Mesothelial cell of epicardium (in vitro differentiated cells): ENCODE measurements around the gene DNAAF5. TPM values are rescaled to one million over a fixed set of nuclear protein-coding genes. Genes with fewer than 3 reads are reported as not detected.

ENCODE experiments used
- DNase-seq, 2 experiments: peaks; one replicate each; pipeline ENCODE4 v3.0.0; 2021; ENCODE audit warnings: low spot score in 2 of 2; ENCODE audit not compliant: unreplicated experiment in 2 of 2
- H3K27ac Mint-ChIP-seq: 2 replicates; pipeline ENCODE4 v1.8.0; 2021; ENCODE audit warnings: mixed read lengths
- H3K27me3 Mint-ChIP-seq: 2 replicates; pipeline ENCODE4 v1.8.0; 2021; ENCODE audit warnings: low read depth, mixed read lengths
- H3K36me3 Mint-ChIP-seq: 2 replicates; pipeline ENCODE4 v1.8.0; 2021; ENCODE audit warnings: mixed read lengths
- H3K4me1 Mint-ChIP-seq: 2 replicates; pipeline ENCODE4 v1.8.0; 2021; ENCODE audit warnings: mixed read lengths
- H3K4me3 Mint-ChIP-seq: 2 replicates; pipeline ENCODE4 v1.8.0; 2021; ENCODE audit warnings: mild to moderate bottlenecking, moderate library complexity, mixed read lengths
- H3K9me3 Mint-ChIP-seq: 2 replicates; pipeline ENCODE4 v1.8.0; 2021; ENCODE audit warnings: mixed read lengths
- total RNA-seq: library from RNA; stranded (reverse); gene quantifications from 3 replicates; pipeline ENCODE4 v1.2.1, GENCODE V29; 2021
- TF ChIP-seq, protein P1 (sequence below): fragments of 200-600 bp; sonication (generic); IDR thresholded peaks from one replicate; pipeline ENCODE4 v1.5.0; 2021; ENCODE audit warnings: antibody characterized with exemption; ENCODE audit not compliant: unreplicated experiment

The DNAAF5 gene
- total RNA-seq, 1 donor from 2014 or later: 39.0 TPM

DNA sequence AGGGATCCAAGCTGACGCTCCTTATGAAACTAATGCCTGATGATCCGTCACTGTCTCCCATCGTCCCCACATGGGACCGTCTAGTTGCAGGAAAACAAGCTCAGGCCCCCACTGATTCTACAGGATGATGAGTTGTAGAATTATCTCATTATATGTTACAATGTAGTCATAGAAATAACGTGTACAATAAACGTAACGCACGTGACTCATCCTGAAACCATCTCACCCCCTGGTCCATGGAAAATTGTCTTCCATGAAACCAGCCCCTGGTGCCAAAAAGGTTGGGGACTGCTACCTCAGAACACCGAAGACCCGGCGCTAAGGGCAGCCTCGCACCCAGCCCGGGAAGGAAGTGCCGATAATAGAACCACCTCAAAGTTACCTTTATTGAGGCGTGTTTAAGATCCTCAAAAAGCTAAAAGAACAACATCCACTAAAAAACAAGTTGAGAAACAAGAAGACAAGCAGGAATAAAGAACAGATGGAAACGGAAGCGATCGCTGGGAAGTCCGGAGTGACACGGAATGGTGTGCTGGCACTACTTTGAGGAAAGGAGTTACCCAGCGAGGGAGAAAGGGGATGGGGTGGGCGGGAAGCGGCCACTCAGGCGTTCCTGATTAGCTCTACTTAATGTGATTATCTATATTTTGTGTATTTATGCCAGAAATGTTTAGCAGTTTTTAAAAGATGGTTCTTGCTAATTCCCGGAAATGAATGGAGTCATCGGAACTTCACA lies 50.7 kb downstream of the DNAAF5 start:
- no peak overlapping the region for H3K4me3 Mint-ChIP-seq
- H3K4me1 Mint-ChIP-seq: no peaks in the 10 kb centered on the region
- no peaks in the 10 kb centered on the region for H3K27me3 Mint-ChIP-seq
- no peaks in the 10 kb centered on the region for H3K9me3 Mint-ChIP-seq
- peaks cover 19% of the 10 kb centered on the region for H3K36me3 Mint-ChIP-seq
- no peak overlapping the region for H3K27ac Mint-ChIP-seq
- DNase-seq: no peak
- TF ChIP-seq, protein P1, sequence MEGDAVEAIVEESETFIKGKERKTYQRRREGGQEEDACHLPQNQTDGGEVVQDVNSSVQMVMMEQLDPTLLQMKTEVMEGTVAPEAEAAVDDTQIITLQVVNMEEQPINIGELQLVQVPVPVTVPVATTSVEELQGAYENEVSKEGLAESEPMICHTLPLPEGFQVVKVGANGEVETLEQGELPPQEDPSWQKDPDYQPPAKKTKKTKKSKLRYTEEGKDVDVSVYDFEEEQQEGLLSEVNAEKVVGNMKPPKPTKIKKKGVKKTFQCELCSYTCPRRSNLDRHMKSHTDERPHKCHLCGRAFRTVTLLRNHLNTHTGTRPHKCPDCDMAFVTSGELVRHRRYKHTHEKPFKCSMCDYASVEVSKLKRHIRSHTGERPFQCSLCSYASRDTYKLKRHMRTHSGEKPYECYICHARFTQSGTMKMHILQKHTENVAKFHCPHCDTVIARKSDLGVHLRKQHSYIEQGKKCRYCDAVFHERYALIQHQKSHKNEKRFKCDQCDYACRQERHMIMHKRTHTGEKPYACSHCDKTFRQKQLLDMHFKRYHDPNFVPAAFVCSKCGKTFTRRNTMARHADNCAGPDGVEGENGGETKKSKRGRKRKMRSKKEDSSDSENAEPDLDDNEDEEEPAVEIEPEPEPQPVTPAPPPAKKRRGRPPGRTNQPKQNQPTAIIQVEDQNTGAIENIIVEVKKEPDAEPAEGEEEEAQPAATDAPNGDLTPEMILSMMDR: no peak

DNA sequence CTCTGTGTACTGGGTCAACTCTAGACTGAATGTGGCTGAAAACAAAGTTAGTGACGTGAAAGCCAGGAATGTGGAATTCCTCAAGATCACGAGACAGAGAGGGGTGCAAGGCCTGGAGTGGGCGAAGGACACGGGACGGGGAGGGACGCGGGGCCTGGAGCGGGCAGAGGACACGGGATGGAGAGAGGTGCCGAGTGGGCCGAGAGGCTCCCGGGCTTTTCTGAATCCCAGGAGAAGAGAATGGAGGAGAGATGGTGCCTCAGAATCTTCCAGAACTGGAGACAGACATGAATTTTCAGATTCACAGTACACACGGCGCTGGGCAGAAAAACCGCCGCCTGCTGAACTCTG lies 51.2 kb downstream of the DNAAF5 start:
- TF ChIP-seq, protein P1: no peak
- Mint-ChIP-seq H3K4me1 (no peaks in the 10 kb centered on the region), H3K4me3 (no peak overlapping the region), H3K9me3 (no peaks in the 10 kb centered on the region), H3K36me3 (peaks cover 20% of the 10 kb centered on the region), H3K27ac (no peak overlapping the region), H3K27me3 (no peaks in the 10 kb centered on the region)
- DNase-seq: no peak

DNA sequence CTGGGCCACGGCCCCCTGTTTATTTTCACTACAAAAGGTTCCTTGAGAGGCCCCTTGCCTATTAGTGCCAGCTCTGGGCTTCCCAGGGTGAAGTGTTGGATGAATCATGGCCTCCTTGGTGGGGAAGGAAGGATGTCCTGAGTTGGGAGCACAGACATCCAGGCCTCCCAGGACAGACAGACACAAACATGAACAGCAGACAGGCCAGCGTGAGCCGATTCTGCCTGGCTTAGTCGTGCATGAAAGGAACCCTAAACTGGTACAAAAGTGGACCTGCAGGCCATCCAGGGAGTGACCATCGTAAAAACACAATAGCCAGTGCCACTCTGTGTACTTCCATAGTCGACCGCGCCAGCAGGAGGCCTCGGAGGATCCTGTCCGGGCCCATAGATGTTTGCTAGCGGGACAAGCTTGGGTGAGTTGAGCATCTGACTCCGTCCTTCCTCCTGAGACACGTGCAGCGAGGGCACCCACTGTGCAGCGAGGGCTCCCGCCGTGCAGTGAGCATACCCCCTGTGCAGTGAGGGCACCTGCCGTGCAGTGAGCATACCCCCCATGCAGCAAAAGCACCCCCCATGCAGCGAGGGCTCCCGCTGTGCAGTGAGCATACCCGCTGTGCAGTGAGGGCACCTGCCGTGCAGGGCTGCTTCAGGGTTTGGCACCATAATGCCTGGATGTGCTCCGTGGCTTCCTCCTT lies 51.9 kb downstream of the DNAAF5 start:
- Mint-ChIP-seq H3K9me3 (no peaks in the 10 kb centered on the region), H3K27me3 (no peaks in the 10 kb centered on the region), H3K4me1 (no peaks in the 10 kb centered on the region), H3K27ac (no peak overlapping the region), H3K4me3 (no peak overlapping the region), H3K36me3 (peaks cover 25% of the 10 kb centered on the region)
- TF ChIP-seq, protein P1: no peak
- no peak for DNase-seq

DNA sequence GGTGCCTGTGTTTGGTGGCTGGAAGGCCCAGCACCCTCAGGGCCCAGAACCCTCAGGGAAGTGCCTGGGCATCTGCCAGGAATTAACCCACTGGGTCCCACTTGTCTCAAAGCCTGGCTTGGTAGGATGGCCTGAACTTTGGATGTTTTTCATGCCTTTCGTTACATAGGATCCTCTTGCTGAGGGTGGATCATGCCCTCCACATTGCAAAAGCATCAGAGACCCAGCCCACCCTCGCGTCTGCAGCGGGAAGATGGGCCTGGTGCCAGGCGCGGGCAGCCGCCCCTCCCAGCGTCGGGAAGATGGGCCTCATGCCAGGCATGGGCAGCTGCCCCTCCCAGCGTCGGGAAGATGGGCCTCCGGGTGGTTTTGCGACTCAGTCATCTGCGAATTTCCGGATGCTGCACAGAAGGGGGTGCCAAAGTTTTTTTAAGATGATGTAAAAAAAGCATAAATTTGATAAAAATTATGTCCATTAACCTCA lies 52.5 kb downstream of the DNAAF5 start:
- no peak for DNase-seq
- no peak overlapping the region for H3K27ac Mint-ChIP-seq
- H3K9me3 Mint-ChIP-seq: no peaks in the 10 kb centered on the region
- peaks cover 29% of the 10 kb centered on the region for H3K36me3 Mint-ChIP-seq
- TF ChIP-seq, protein P1: no peak
- H3K27me3 Mint-ChIP-seq: no peaks in the 10 kb centered on the region
- H3K4me1 Mint-ChIP-seq: no peaks in the 10 kb centered on the region
- H3K4me3 Mint-ChIP-seq: no peak overlapping the region

DNA sequence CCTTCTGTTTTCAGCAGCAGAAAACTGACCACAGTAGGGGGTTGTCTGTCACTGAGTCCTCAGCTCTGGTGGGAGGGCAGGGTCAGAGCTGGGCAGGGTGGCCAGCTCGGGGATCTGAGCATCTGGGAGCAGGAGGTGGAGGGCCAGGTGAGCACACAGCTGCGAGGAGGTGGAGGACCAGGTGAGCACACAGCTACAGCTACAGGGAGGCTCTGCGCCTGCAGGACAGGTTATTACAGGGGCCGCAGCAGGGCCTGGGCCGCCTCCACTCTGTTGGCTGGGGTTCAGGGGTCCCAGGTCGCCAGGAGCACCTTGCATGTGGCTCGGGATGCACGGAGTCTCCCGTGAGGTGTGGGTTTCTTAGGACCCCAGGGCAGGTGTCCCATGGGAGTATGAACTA lies 53.0 kb downstream of the DNAAF5 start:
- no peak for DNase-seq
- Mint-ChIP-seq H3K4me1 (no peaks in the 10 kb centered on the region), H3K4me3 (no peak overlapping the region), H3K27ac (no peak overlapping the region), H3K9me3 (no peaks in the 10 kb centered on the region), H3K36me3 (peaks cover 33% of the 10 kb centered on the region), H3K27me3 (no peaks in the 10 kb centered on the region)
- TF ChIP-seq, protein P1: no peak
